ENCODE data around the gene FLT1. TPM values are rescaled to one million over a fixed set of nuclear protein-coding genes. Genes with fewer than 3 reads are reported as not detected.

Gene FLT1
- total RNA-seq, 2 experiments from 2014 or later: 7.7 to 8.2 TPM

DNA sequence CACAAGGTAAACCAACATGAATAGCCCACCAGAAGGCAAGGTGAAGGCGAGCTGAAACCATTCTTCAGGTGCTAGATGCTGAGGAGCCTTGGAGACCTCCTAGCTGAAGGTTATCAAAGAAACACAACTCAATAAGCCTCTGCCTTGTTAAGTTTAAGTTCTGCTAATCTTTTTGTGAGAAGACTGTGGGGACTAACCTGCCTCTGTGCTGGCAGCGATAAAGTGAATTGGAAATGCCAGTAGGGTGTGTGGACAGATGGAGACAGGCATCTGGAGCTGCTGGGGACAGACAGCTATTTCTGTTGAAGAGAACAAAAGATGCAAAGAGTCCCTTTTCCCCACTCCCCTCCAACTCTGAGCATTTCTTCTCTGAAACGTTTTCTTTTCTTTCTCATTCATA is 33.5 kb upstream of the FLT1 start:
- Mint-ChIP-seq H3K36me3 (ENCODE audit: low read depth) (no peaks in the 10 kb centered on the region), H3K27me3 (peaks cover 30% of the 10 kb centered on the region), H3K4me3 (no peak overlapping the region), H3K9me3 (no peaks in the 10 kb centered on the region), H3K4me1 (ENCODE audit: low read depth) (peaks cover 7% of the 10 kb centered on the region), H3K27ac (no peak overlapping the region)
- TF ChIP-seq, protein P1, sequence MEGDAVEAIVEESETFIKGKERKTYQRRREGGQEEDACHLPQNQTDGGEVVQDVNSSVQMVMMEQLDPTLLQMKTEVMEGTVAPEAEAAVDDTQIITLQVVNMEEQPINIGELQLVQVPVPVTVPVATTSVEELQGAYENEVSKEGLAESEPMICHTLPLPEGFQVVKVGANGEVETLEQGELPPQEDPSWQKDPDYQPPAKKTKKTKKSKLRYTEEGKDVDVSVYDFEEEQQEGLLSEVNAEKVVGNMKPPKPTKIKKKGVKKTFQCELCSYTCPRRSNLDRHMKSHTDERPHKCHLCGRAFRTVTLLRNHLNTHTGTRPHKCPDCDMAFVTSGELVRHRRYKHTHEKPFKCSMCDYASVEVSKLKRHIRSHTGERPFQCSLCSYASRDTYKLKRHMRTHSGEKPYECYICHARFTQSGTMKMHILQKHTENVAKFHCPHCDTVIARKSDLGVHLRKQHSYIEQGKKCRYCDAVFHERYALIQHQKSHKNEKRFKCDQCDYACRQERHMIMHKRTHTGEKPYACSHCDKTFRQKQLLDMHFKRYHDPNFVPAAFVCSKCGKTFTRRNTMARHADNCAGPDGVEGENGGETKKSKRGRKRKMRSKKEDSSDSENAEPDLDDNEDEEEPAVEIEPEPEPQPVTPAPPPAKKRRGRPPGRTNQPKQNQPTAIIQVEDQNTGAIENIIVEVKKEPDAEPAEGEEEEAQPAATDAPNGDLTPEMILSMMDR (IDR thresholded peaks at IDR 0.05): no peak
- DNase-seq: no peak
- ChIA-PET POLR2A (no interaction called here), CTCF (no interaction called here)
- intact Hi-C loops (cut with micrococcal nuclease): no loop called here
- no peak for ATAC-seq

DNA sequence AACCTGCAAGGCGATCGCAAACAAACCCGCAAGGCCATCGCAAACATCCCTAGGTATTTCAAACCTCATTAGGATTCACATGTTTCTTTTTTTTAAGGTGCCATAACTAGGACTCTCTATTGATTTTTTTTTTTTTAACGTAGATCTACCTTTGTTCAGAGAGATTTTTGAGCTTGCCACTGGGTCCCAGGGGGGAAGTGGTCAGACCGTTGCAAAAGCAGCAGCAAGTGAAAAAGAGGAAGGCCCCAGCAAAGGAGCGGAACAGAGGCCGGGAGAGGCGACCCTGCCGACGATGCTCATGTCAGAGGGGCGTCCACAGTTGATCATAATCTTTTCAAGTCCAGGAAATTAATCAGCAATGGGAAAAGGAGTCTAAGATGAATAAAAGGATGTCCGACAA is 32.7 kb upstream of the FLT1 start:
- H3K9me3 Mint-ChIP-seq: no peaks in the 10 kb centered on the region
- peaks cover 23% of the 10 kb centered on the region for H3K27me3 Mint-ChIP-seq
- H3K4me3 Mint-ChIP-seq: no peak overlapping the region
- DNase-seq (no peak), ATAC-seq (no peak)
- no peaks in the 10 kb centered on the region for H3K36me3 Mint-ChIP-seq (ENCODE audit: low read depth)
- TF ChIP-seq, protein P1 (IDR thresholded peaks at IDR 0.05): no peak
- POLR2A ChIA-PET: no interaction called here
- H3K4me1 Mint-ChIP-seq (ENCODE audit: low read depth): peaks cover 7% of the 10 kb centered on the region
- intact Hi-C loops (cut with micrococcal nuclease): no loop called here
- H3K27ac Mint-ChIP-seq: no peak overlapping the region
- CTCF ChIA-PET: no interaction called here

DNA sequence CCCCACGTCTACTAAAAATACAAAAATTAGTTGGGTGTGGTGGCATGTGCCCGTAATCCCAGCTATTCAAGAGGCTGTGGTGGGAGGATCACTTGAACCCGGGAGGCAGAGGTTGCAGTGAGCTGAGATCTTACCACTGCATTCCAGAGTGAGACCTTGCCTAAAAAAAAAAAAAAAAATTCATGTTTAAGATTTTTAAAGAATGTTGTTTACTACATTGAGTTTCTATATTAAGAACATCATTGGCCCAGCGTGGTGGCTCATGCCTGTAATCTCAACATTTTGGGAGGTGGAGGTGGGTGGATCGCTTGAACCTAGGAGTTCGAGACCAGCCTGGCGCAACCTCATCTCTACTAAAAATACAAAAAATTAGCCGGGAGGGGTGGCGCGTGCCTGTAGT is 31.9 kb upstream of the FLT1 start:
- Mint-ChIP-seq H3K9me3 (no peaks in the 10 kb centered on the region), H3K4me3 (no peak overlapping the region), H3K27me3 (peaks cover 23% of the 10 kb centered on the region), H3K36me3 (ENCODE audit: low read depth) (no peaks in the 10 kb centered on the region), H3K27ac (no peak overlapping the region), H3K4me1 (ENCODE audit: low read depth) (peaks cover 7% of the 10 kb centered on the region)
- DNase-seq (no peak), ATAC-seq (no peak)
- intact Hi-C loops (cut with micrococcal nuclease): no loop called here
- TF ChIP-seq, protein P1 (IDR thresholded peaks at IDR 0.05): no peak
- ChIA-PET POLR2A (no interaction called here), CTCF (no interaction called here)

DNA sequence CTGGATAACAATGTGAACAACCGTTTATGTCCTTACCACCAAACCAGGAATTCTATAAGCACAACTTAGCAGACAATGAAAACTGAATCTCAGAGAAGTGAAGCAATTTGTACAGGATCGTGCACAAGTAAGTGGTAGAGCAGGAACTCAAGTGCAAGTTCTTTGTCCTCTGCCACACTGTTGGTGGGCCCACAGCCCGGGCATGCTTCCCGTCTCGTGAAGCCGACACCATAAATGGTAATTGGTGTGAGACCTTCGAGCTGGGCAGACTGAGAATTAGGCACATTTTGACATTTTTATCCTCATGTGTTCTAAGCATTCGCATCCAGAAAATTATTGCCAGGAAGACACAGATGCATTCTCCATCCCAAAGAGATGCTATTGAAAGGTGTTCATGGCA is 27.9 kb upstream of the FLT1 start:
- no peaks in the 10 kb centered on the region for H3K36me3 Mint-ChIP-seq (ENCODE audit: low read depth)
- H3K27me3 Mint-ChIP-seq: peaks cover 14% of the 10 kb centered on the region
- intact Hi-C loops (cut with micrococcal nuclease): no loop called here
- POLR2A ChIA-PET: no interaction called here
- peaks cover 7% of the 10 kb centered on the region for H3K4me1 Mint-ChIP-seq (ENCODE audit: low read depth)
- ATAC-seq (no peak), DNase-seq (no peak)
- no peak overlapping the region for H3K4me3 Mint-ChIP-seq
- TF ChIP-seq, protein P1 (IDR thresholded peaks at IDR 0.05): no peak
- CTCF ChIA-PET: no interaction called here
- no peaks in the 10 kb centered on the region for H3K9me3 Mint-ChIP-seq
- no peak overlapping the region for H3K27ac Mint-ChIP-seq

DNA sequence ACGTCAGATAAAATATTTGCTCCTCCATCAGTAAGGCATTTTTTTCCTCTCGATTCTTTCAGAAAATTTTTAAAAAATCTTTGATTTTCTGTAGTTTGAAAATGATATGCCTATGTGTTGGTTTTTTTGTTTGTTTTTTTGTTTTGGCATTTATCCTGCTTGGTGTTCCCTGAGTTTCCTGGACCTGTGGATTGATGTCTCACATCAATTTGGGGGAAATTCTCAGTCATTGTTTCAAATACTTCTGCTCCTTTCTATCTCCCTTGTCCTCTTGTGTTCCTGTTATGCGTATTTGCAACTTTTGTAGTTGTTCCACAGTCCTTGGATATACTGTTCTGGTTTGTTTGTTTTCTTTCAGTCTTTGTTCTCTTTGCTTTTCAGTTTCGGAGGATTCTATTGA is 18.8 kb upstream of the FLT1 start:
- ATAC-seq: no peak
- H3K9me3 Mint-ChIP-seq: no peaks in the 10 kb centered on the region

More for the DNA sequence above, 18.8 kb upstream of the FLT1 start:
- ChIA-PET CTCF (no interaction called here), POLR2A (no interaction called here)
- no peak overlapping the region for H3K27ac Mint-ChIP-seq
- intact Hi-C loops (cut with micrococcal nuclease): no loop called here
- no peak overlapping the region for H3K4me3 Mint-ChIP-seq
- peaks cover 3% of the 10 kb centered on the region for H3K4me1 Mint-ChIP-seq (ENCODE audit: low read depth)
- no peaks in the 10 kb centered on the region for H3K36me3 Mint-ChIP-seq (ENCODE audit: low read depth)
- peaks cover 8% of the 10 kb centered on the region for H3K27me3 Mint-ChIP-seq
- TF ChIP-seq, protein P1 (IDR thresholded peaks at IDR 0.05): no peak
- no peak for DNase-seq
